B cell (primary cell): ENCODE results near the gene ARHGEF19. TPM values are rescaled to one million over a fixed set of nuclear protein-coding genes. Genes with fewer than 3 reads are reported as not detected.
A peak's percentile ranks its signal among the peaks of the same experiment; 100 is the strongest.

Experiments used
- ATAC-seq: fragments of 200-7000 bp; cut with Tn5 transposase; one replicate; pipeline ENCODE4 v1.10.0; 2021; ENCODE audit warnings: low read depth, mild to moderate bottlenecking, moderate number of reproducible peaks, moderate library complexity
- CTCF ChIA-PET: fragments of 350-600 bp; sonication (Branson Sonifier 250); formaldehyde crosslinking; loops from one replicate; lab custom pipeline; 2021; ENCODE audit warnings: antibody characterized with exemption, inconsistent platforms; lab: Charles Lee
- POLR2A ChIA-PET: fragments of 350-600 bp; sonication (Branson Sonifier 250); formaldehyde crosslinking; loops from one replicate; lab custom pipeline; 2021; ENCODE audit warnings: antibody characterized with exemption; lab: Charles Lee
- DNase-seq: peaks from one replicate; pipeline ENCODE4 v3.0.0; 2013
- H2AFZ ChIP-seq: 2 replicates; pipeline ENCODE4 v1.6.1; 2012; ENCODE audit warnings: mild to moderate bottlenecking, low read depth, low read length; ENCODE audit not compliant: insufficient read depth, poor library complexity, severe bottlenecking
- H3K27ac ChIP-seq, 2 donors: 1 replicate in 1 of 2; 2 replicates in 1 of 2; pipeline ENCODE4 v1.5.1; 2012 to 2013; ENCODE audit warnings: low read length in 2 of 2, mild to moderate bottlenecking in 2 of 2, moderate library complexity in 1 of 2
- H3K27me3 ChIP-seq, 4 experiments: fragments of 200-600 bp in 1 of 4; sonication (generic) in 1 of 4; replicated peaks in 1 of 4; 1 replicate in 2 of 4; 2 replicates in 2 of 4; pipeline versions ENCODE4 v1.6.1 to v1.7.0; 2013 to 2016; ENCODE audit warnings: low read length in 3 of 4, mild to moderate bottlenecking in 2 of 4, mixed read lengths in 1 of 4, moderate library complexity in 1 of 4; ENCODE audit not compliant: insufficient read depth in 4 of 4, control insufficient read depth in 3 of 4; ENCODE audit errors: control extremely low read depth in 1 of 4
- H3K36me3 ChIP-seq, 2 experiments: replicated peaks in 1 of 2; 1 replicate in 1 of 2; 2 replicates in 1 of 2; pipeline versions ENCODE4 v1.6.1 to v1.7.1; 2013; ENCODE audit warnings: low read length in 1 of 2; ENCODE audit not compliant: insufficient read depth in 2 of 2, control insufficient read depth in 1 of 2; ENCODE audit errors: control extremely low read depth in 1 of 2, extremely low read depth in 1 of 2
- H3K4me1 ChIP-seq, 2 donors: fragments of 200-600 bp in 1 of 2; sonication (generic) in 1 of 2; 1 replicate in 1 of 2; 2 replicates in 1 of 2; pipeline versions ENCODE4 v1.5.1 to v1.6.1; 2013 to 2017; ENCODE audit warnings: low read length in 2 of 2; ENCODE audit not compliant: control insufficient read depth in 2 of 2, insufficient read depth in 2 of 2
- H3K4me2 ChIP-seq: replicated peaks from 2 replicates; pipeline ENCODE3; 2012; ENCODE audit warnings: mild to moderate bottlenecking, low read depth, low read length; ENCODE audit not compliant: poor library complexity, severe bottlenecking
- H3K4me3 ChIP-seq, 5 experiments: fragments of 200-600 bp in 1 of 5; sonication (generic) in 1 of 5; 1 replicate in 3 of 5; 2 replicates in 2 of 5; pipeline versions ENCODE4 v1.5.1 to v1.7.0; 2011 to 2016; ENCODE audit warnings: low read length in 4 of 5, mild to moderate bottlenecking in 4 of 5, low read depth in 2 of 5, control low read depth in 1 of 5, moderate library complexity in 1 of 5; ENCODE audit not compliant: insufficient read depth in 1 of 5; ENCODE audit errors: control extremely low read depth in 1 of 5, extremely low read depth in 1 of 5
- H3K79me2 ChIP-seq: fragments of 200-600 bp; sonication (generic); one replicate; pipeline ENCODE4 v1.6.0; 2016; ENCODE audit warnings: low read length; ENCODE audit not compliant: control insufficient read depth, insufficient read depth
- H3K9ac ChIP-seq: fragments of 200-600 bp; sonication (generic); 2 replicates; pipeline ENCODE4 v1.6.1; 2017; ENCODE audit warnings: mild to moderate bottlenecking, low read length, moderate library complexity
- H3K9me3 ChIP-seq, 3 donors: one replicate each; pipeline versions ENCODE4 v1.6.1 to v1.7.1; 2013; ENCODE audit warnings: low read length in 2 of 3; ENCODE audit not compliant: control insufficient read depth in 2 of 3, insufficient read depth in 1 of 3; ENCODE audit errors: control extremely low read depth in 1 of 3
- H4K20me1 ChIP-seq: 2 replicates; pipeline ENCODE4 v1.6.0; 2012; ENCODE audit warnings: mild to moderate bottlenecking, low read length; ENCODE audit not compliant: insufficient read depth, control insufficient read depth, poor library complexity, severe bottlenecking
- H3K27ac Mint-ChIP-seq: one replicate; pipeline ENCODE4 v1.8.0; 2021; ENCODE audit warnings: mixed read lengths
- H3K27me3 Mint-ChIP-seq: one replicate; pipeline ENCODE4 v1.8.0; 2021; ENCODE audit warnings: mixed read lengths
- H3K4me1 Mint-ChIP-seq: one replicate; pipeline ENCODE4 v1.8.0; 2021; ENCODE audit warnings: mixed read lengths
- H3K4me3 Mint-ChIP-seq: one replicate; pipeline ENCODE4 v1.8.0; 2021; ENCODE audit warnings: mixed read lengths
- H3K9me3 Mint-ChIP-seq: one replicate; pipeline ENCODE4 v1.8.0; 2022; ENCODE audit warnings: mixed read lengths; ENCODE audit not compliant: insufficient read depth
- EZH2 ChIP-seq: IDR thresholded peaks from 2 replicates; pipeline ENCODE4 v1.6.1; 2012; ENCODE audit warnings: borderline replicate concordance, low read depth, mild to moderate bottlenecking, moderate library complexity, low read length; ENCODE audit not compliant: insufficient read depth, poor library complexity, severe bottlenecking
- WGBS: methylation state at CpG from one replicate; pipeline ENCODE4 v1.1.5; 2013; ENCODE audit warnings: missing lambda C conversion rate; ENCODE audit not compliant: insufficient coverage; 5-methylcytosine and 5-hydroxymethylcytosine counted together
- intact Hi-C: fragments of 100-400 bp; cut with micrococcal nuclease; formaldehyde crosslinking; loops from one replicate; pipeline ENCODE4 v1.10.0; 2022
- polyA plus RNA-seq: library from polyadenylated mRNA; depleted of rRNA; stranded (reverse); fragments of >200 nt; gene quantifications from 2 replicates; pipeline ENCODE4 v1.2.3, GENCODE V29; 2012
- total RNA-seq, 2 donors: library from RNA; stranded (reverse); fragments of 120-200 nt in 1 of 2; gene quantifications; 1 replicate in 1 of 2; 2 replicates in 1 of 2; pipeline versions ENCODE4 v1.2.3 to v1.2.4, GENCODE V29; 2013 to 2022
- TF ChIP-seq, protein P1 (sequence below): fragments of 200-600 bp; IDR thresholded peaks from one replicate; pipeline ENCODE4 v1.8.0; 2022; ENCODE audit warnings: antibody characterized with exemption, mild to moderate bottlenecking

Gene ARHGEF19
- total and polyA plus RNA-seq, 2 donors (not counting 1 experiment from before 2014, with no cell fraction given) = 13.9 to 20.9 TPM

DNA sequence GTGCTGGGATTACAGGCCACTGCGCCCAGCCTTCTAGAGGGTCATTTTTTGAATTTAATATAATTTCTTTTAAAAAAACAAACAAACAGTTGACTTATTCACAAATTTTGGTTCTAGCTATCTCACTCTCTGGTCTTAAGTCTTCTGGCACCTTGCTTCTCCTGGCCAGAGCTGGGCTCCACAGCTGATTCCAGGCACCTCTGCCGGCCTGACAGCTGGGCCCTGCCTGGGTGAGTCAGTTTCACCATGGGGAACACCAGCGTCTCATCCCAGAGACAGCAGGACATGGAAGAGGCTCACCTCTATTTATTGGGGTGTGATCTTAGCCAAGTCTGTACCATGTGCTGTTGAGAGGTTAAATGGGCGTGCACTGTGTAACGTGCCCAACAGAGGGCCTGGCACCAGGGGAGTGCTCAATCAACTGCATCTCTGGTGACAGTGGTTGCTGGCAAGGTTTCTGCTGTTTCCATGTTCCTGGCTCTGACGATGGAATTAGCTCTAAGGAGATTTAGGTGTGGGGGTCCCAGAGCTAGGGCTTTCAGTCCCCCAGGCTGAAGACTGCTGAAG lies 23.6 kb upstream of the ARHGEF19 start:
- TF ChIP-seq, protein P1, sequence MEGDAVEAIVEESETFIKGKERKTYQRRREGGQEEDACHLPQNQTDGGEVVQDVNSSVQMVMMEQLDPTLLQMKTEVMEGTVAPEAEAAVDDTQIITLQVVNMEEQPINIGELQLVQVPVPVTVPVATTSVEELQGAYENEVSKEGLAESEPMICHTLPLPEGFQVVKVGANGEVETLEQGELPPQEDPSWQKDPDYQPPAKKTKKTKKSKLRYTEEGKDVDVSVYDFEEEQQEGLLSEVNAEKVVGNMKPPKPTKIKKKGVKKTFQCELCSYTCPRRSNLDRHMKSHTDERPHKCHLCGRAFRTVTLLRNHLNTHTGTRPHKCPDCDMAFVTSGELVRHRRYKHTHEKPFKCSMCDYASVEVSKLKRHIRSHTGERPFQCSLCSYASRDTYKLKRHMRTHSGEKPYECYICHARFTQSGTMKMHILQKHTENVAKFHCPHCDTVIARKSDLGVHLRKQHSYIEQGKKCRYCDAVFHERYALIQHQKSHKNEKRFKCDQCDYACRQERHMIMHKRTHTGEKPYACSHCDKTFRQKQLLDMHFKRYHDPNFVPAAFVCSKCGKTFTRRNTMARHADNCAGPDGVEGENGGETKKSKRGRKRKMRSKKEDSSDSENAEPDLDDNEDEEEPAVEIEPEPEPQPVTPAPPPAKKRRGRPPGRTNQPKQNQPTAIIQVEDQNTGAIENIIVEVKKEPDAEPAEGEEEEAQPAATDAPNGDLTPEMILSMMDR = peak; percentile 66
- TF ChIP-seq EZH2 = no peak
- H3K79me2 ChIP-seq = no peaks in the 10 kb centered on the region
- no peaks in the 10 kb centered on the region for H3K9me3 ChIP-seq
- DNase-seq = peak; percentile 87
- ChIA-PET CTCF (interaction anchor here (1.0 to 1.2 kb wide), 3 partner anchors 19 to 153 kb away, joined by 3 to 4 read pairs (median 3); no protein-coding TSS in a partner anchor), POLR2A (interaction anchor here (0.7 to 1.4 kb wide), 2 partner anchors 19 to 25 kb away, joined by 3 to 5 read pairs; no protein-coding TSS in a partner anchor)
- H3K27ac ChIP-seq = peak overlapping the region; percentile 82 to 92
- no peaks in the 10 kb centered on the region for H3K27me3 ChIP-seq
- H3K4me2 ChIP-seq = peak overlapping the region; percentile 94
- Mint-ChIP-seq H3K9me3 (no peaks in the 10 kb centered on the region), H3K4me1 (peaks cover 16% of the 10 kb centered on the region), H3K27ac (peak overlapping the region; percentile 96), H3K4me3 (peak overlapping the region; percentile 85), H3K27me3 (no peaks in the 10 kb centered on the region)
- H4K20me1 ChIP-seq = no peaks in the 10 kb centered on the region
- peaks cover 0 to 9% of the 10 kb centered on the region in 2 experiments for H3K36me3 ChIP-seq
- peak overlapping the region; percentile 94 for H3K9ac ChIP-seq
- peak overlapping the region; percentile 88 for H2AFZ ChIP-seq
- H3K4me3 ChIP-seq = peak overlapping the region; percentile 55 to 98 (median 76)
- ATAC-seq = peak; percentile 76
- intact Hi-C loops = loop anchor here (1.0 to 10.0 kb wide), 5 partner anchors 19 to 711 kb away; partner anchors contain the start of genes CASP9, DNAJC16 and NECAP2
- 29% methylated on average over 5 of the region's 6 CpGs for WGBS
- H3K4me1 ChIP-seq = peaks cover 12 to 17% of the 10 kb centered on the region in 2 donors

DNA sequence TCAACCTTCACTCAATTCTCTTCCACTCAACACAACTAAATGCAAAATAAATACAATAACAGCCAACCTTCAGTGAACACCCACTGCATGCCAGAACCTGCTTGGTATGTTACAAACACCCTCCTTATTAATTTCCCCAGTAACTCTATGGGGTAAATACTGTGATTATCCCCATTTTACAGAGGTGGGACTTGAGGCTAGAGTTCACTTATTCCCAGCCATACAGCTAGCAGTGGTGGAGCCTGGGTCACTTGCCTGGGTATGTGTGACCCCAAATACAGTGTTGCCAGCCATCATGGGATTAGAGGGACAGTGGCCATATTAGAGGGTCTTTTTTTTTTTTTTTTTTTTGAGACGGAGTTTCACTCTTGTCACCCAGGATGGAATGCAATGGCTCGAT lies 22.9 kb upstream of the ARHGEF19 start:
- ChIA-PET POLR2A (interaction anchor here (0.7 kb wide), 1 partner anchor 24 kb away, joined by 3 read pairs; no protein-coding TSS in a partner anchor), CTCF (interaction anchor here (0.8 to 1.7 kb wide), 5 partner anchors 15 to 157 kb away, joined by 3 to 4 read pairs (median 3); no protein-coding TSS in a partner anchor)
- H3K9ac ChIP-seq = no peak overlapping the region
- Mint-ChIP-seq H3K27me3 (no peaks in the 10 kb centered on the region), H3K9me3 (no peaks in the 10 kb centered on the region), H3K4me1 (peaks cover 16% of the 10 kb centered on the region), H3K27ac (no peak overlapping the region), H3K4me3 (no peak overlapping the region)
- ATAC-seq (no peak), DNase-seq (no peak)
- no peak for TF ChIP-seq EZH2
- peaks cover 12 to 17% of the 10 kb centered on the region in 2 donors for H3K4me1 ChIP-seq
- no peak overlapping the region for H2AFZ ChIP-seq
- peaks cover 0 to 1% (median 0%) of the 10 kb centered on the region in 4 experiments for H3K27me3 ChIP-seq
- no peaks in the 10 kb centered on the region for H3K79me2 ChIP-seq
- no peak overlapping the region for H3K4me2 ChIP-seq
- intact Hi-C loops = loop anchor here (10.0 kb wide), 1 partner anchor 711 kb away; the partner anchor contains the start of genes CASP9 and DNAJC16
- H3K36me3 ChIP-seq = peaks cover 0 to 13% of the 10 kb centered on the region in 2 experiments
- no peaks in the 10 kb centered on the region for H3K9me3 ChIP-seq
- H4K20me1 ChIP-seq = no peaks in the 10 kb centered on the region
- H3K4me3 ChIP-seq = no peak overlapping the region
- no CpG with 5 or more reads among the region's 2 CpGs for WGBS
- no peak overlapping the region for H3K27ac ChIP-seq
